Endodermal cell (in vitro differentiated cells): ENCODE results near the gene LIPC. TPM values are rescaled to one million over a fixed set of nuclear protein-coding genes. Genes with fewer than 3 reads are reported as not detected.

Experiments used
- DNase-seq: peaks from one replicate; pipeline ENCODE4 v3.0.0-alpha.2; 2017
- H3K27ac ChIP-seq: 2 replicates; pipeline ENCODE4 v1.5.1; 2013; ENCODE audit warnings: mild to moderate bottlenecking, low read depth, low read length, moderate library complexity
- H3K27me3 ChIP-seq: 2 replicates; pipeline ENCODE4 v1.6.1; 2013; ENCODE audit warnings: mild to moderate bottlenecking, low read length, moderate library complexity; ENCODE audit not compliant: insufficient read depth, control insufficient read depth, poor library complexity, severe bottlenecking
- H3K36me3 ChIP-seq: 2 replicates; pipeline ENCODE4 v1.7.0; 2013; ENCODE audit warnings: mild to moderate bottlenecking, low read length, moderate library complexity; ENCODE audit not compliant: control insufficient read depth, insufficient read depth
- H3K4me1 ChIP-seq: one replicate; pipeline ENCODE4 v1.7.0; 2013; ENCODE audit warnings: low read length; ENCODE audit not compliant: control insufficient read depth, insufficient read depth
- H3K4me3 ChIP-seq: 2 replicates; pipeline ENCODE4 v1.5.1; 2013; ENCODE audit warnings: mild to moderate bottlenecking, low read length, moderate library complexity
- H3K9ac ChIP-seq: 2 replicates; pipeline ENCODE4 v1.6.1; 2013; ENCODE audit warnings: mild to moderate bottlenecking, low read length, moderate library complexity; ENCODE audit not compliant: poor library complexity, severe bottlenecking; ENCODE audit errors: extremely low read depth
- H3K9me3 ChIP-seq: 2 replicates; pipeline ENCODE4 v1.6.1; 2013; ENCODE audit warnings: mild to moderate bottlenecking, low read length, moderate library complexity; ENCODE audit not compliant: control insufficient read depth
- H3K27ac Mint-ChIP-seq: 2 replicates; pipeline ENCODE4 v1.8.0; 2020; ENCODE audit warnings: mixed read lengths
- H3K27me3 Mint-ChIP-seq: 2 replicates; pipeline ENCODE4 v1.8.0; 2021; ENCODE audit warnings: mild to moderate bottlenecking, mixed read lengths; ENCODE audit not compliant: insufficient read depth
- H3K36me3 Mint-ChIP-seq: 2 replicates; pipeline ENCODE4 v1.8.0; 2020; ENCODE audit warnings: low read depth, mixed read lengths
- H3K4me1 Mint-ChIP-seq: 2 replicates; pipeline ENCODE4 v1.8.0; 2020; ENCODE audit warnings: mixed read lengths
- H3K4me3 Mint-ChIP-seq: 2 replicates; pipeline ENCODE4 v1.8.0; 2020; ENCODE audit warnings: mild to moderate bottlenecking, moderate library complexity, mixed read lengths
- H3K9me3 Mint-ChIP-seq: 2 replicates; pipeline ENCODE4 v1.8.0; 2020; ENCODE audit warnings: mild to moderate bottlenecking, mixed read lengths
- CTCF ChIP-seq: fragments of 200-600 bp; sonication (generic); conservative IDR thresholded peaks from 2 replicates; pipeline ENCODE4 v1.5.0; 2021; ENCODE audit warnings: antibody characterized with exemption, mild to moderate bottlenecking
- WGBS, 2 experiments: methylation state at CpG; one replicate each; pipeline versions ENCODE4 v1.1.5 to v1.1.7; 2013; ENCODE audit warnings: missing lambda C conversion rate in 2 of 2, mixed read lengths in 1 of 2; ENCODE audit not compliant: insufficient coverage in 1 of 2, insufficient read length in 1 of 2; 5-methylcytosine and 5-hydroxymethylcytosine counted together
- total RNA-seq, 2 donors: library from RNA; stranded (reverse); fragmentation: NEBNext Ultra II Directional in 1 of 2; extraction: Animal tissue kit (Norgen Biotek cat#: 25700) in 1 of 2; gene quantifications; 2 replicates in 1 of 2; 3 replicates in 1 of 2; pipeline ENCODE4 v1.2.1, GENCODE V29; 2021

LIPC gene
- total RNA-seq, 2 donors from 2014 or later: not detected

GRCh38 chr15:58467722-58468423 lies 36.1 kb downstream of the LIPC start:
- peaks cover 23% of the 10 kb centered on the region for H3K4me1 Mint-ChIP-seq
- no peaks in the 10 kb centered on the region for H3K27me3 ChIP-seq
- H3K9me3 ChIP-seq: no peaks in the 10 kb centered on the region
- H3K27me3 Mint-ChIP-seq: no peaks in the 10 kb centered on the region
- H3K36me3 ChIP-seq: no peaks in the 10 kb centered on the region
- no peak overlapping the region for H3K27ac ChIP-seq
- H3K9me3 Mint-ChIP-seq: no peaks in the 10 kb centered on the region
- H3K4me3 ChIP-seq: no peak overlapping the region
- H3K36me3 Mint-ChIP-seq: no peaks in the 10 kb centered on the region
- WGBS, 2 experiments: 92 to 94% methylated on average over 8 to 9 of the region's 9 CpGs
- no peak overlapping the region for H3K4me3 Mint-ChIP-seq
- TF ChIP-seq CTCF: no peak
- no peak overlapping the region for H3K27ac Mint-ChIP-seq
- H3K9ac ChIP-seq: no peak overlapping the region
- peaks cover 5% of the 10 kb centered on the region for H3K4me1 ChIP-seq
- no peak for DNase-seq

- no peak overlapping the region for H3K4me3 ChIP-seq
- H3K9me3 Mint-ChIP-seq: no peaks in the 10 kb centered on the region
- peak overlapping the region; percentile 85 for H3K27ac Mint-ChIP-seq
- H3K27ac ChIP-seq: peak overlapping the region; percentile 42
- DNase-seq: peak; percentile 79
- TF ChIP-seq CTCF: no peak
- peaks cover 5% of the 10 kb centered on the region for H3K4me1 ChIP-seq
- no peak overlapping the region for H3K4me3 Mint-ChIP-seq
- no peaks in the 10 kb centered on the region for H3K27me3 ChIP-seq
- peaks cover 23% of the 10 kb centered on the region for H3K4me1 Mint-ChIP-seq
- no peaks in the 10 kb centered on the region for H3K9me3 ChIP-seq
- no peaks in the 10 kb centered on the region for H3K36me3 Mint-ChIP-seq
- 60 to 73% methylated on average over 3 to 11 of the region's 11 CpGs for WGBS, 2 experiments
- H3K36me3 ChIP-seq: no peaks in the 10 kb centered on the region
- no peaks in the 10 kb centered on the region for H3K27me3 Mint-ChIP-seq
- H3K9ac ChIP-seq: no peak overlapping the region
Measured at GRCh38 chr15:58469432-58470353, 37.9 kb downstream of the LIPC start.

- Histone ChIP-seq H3K9ac (no peak overlapping the region), H3K4me3 (no peak overlapping the region), H3K27ac (no peak overlapping the region), H3K9me3 (no peaks in the 10 kb centered on the region), H3K27me3 (no peaks in the 10 kb centered on the region), H3K36me3 (no peaks in the 10 kb centered on the region), H3K4me1 (peaks cover 5% of the 10 kb centered on the region)
- no peak for DNase-seq
- H3K4me1 Mint-ChIP-seq: peaks cover 24% of the 10 kb centered on the region
- no peak overlapping the region for H3K27ac Mint-ChIP-seq
- H3K4me3 Mint-ChIP-seq: no peak overlapping the region
- no peaks in the 10 kb centered on the region for H3K9me3 Mint-ChIP-seq
- H3K27me3 Mint-ChIP-seq: peaks cover 2% of the 10 kb centered on the region
- no peaks in the 10 kb centered on the region for H3K36me3 Mint-ChIP-seq
- no peak for TF ChIP-seq CTCF
- WGBS, 2 experiments: 100% methylated on average over 1 of the region's 1 CpG; no CpG with 5 or more reads in 1 of the 2 experiments
Measured at GRCh38 chr15:58471348-58471747, 39.6 kb downstream of the LIPC start.
